GM12878 (cell line): Measurements from ENCODE around the gene CNOT8. TPM values are rescaled to one million over a fixed set of nuclear protein-coding genes. Genes with fewer than 3 reads are reported as not detected.

Experiments
- ATAC-seq: fragments of 200-7000 bp; cut with Tn5 transposase; 3 replicates; pipeline ENCODE4 v1.9.1; 2020; ENCODE audit warnings: mild to moderate bottlenecking, moderate library complexity
- BruUV-seq: library from RNA; stranded (reverse); fragments of 400-500 nt; replicated peaks from 2 replicates; lab custom pipeline; 2021; lab: Mats Ljungman, UMichigan
- CTCF ChIA-PET: fragments of 300-600 bp; sonication (Branson Sonifier 250); formaldehyde crosslinking; extraction: SDS; loops from one replicate; lab custom pipeline; 2021; ENCODE audit warnings: inconsistent platforms; lab: Yijun Ruan, JAX
- POLR2A ChIA-PET: fragments of 350-600 bp; formaldehyde crosslinking; extraction: SDS; loops from one replicate; lab custom pipeline; 2021; ENCODE audit warnings: inconsistent platforms; lab: Charles Lee
- RAD21 ChIA-PET: fragments of 300-600 bp; sonication (Branson Sonifier 250); formaldehyde crosslinking; loops from one replicate; lab custom pipeline; 2023; ENCODE audit warnings: antibody characterized with exemption; ENCODE audit not compliant: unreplicated experiment; lab: Charles Lee
- SMC1A ChIA-PET: fragments of 300-600 bp; sonication (Branson Sonifier 250); formaldehyde crosslinking; loops from one replicate; lab custom pipeline; 2023; ENCODE audit not compliant: unreplicated experiment, uncharacterized antibody; lab: Charles Lee
- DNase-seq: peaks from one replicate; pipeline ENCODE4 v3.0.0-alpha.2; 2011; ENCODE audit warnings: low read depth, low spot score
- FAIRE-seq: peaks from 3 replicates; lab custom pipeline; 2011; peaks lifted over from hg19 to GRCh38; lab: Jason Lieb, UNC
- H2AFZ ChIP-seq: 2 replicates; pipeline ENCODE4 v1.6.0; 2011; ENCODE audit warnings: low read depth, low read length, control low read depth; ENCODE audit not compliant: control insufficient read depth
- H3K27ac ChIP-seq: 2 replicates; pipeline ENCODE4 v1.5.1; 2011; ENCODE audit warnings: control low read depth; ENCODE audit not compliant: control insufficient read depth, insufficient read depth
- H3K27me3 ChIP-seq, 2 experiments: replicated peaks in 1 of 2; 2 replicates each; pipeline versions ENCODE4 v1.6.0 to v1.6.1; 2011; ENCODE audit warnings: low read length in 1 of 2; ENCODE audit not compliant: control insufficient read depth in 2 of 2, insufficient read depth in 2 of 2
- H3K36me3 ChIP-seq, 2 experiments: 2 replicates each; pipeline ENCODE4 v1.5.1; 2011; ENCODE audit warnings: low read length in 1 of 2; ENCODE audit not compliant: control insufficient read depth in 2 of 2, insufficient read depth in 2 of 2
- H3K4me1 ChIP-seq: 2 replicates; pipeline ENCODE4 v1.6.1; 2011; ENCODE audit warnings: mild to moderate bottlenecking, low read length, moderate library complexity, mixed read lengths; ENCODE audit not compliant: control insufficient read depth, insufficient read depth
- H3K4me2 ChIP-seq: 2 replicates; pipeline ENCODE4 v1.6.0; 2011; ENCODE audit warnings: control low read depth; ENCODE audit not compliant: control insufficient read depth, insufficient read depth
- H3K4me3 ChIP-seq: fragments of 200-600 bp; sonication (generic); 2 replicates; pipeline ENCODE4 v1.5.1; 2016
- H3K79me2 ChIP-seq: 2 replicates; pipeline ENCODE4 v1.6.0; 2011; ENCODE audit warnings: low read length; ENCODE audit not compliant: control insufficient read depth, insufficient read depth
- H3K9ac ChIP-seq: 2 replicates; pipeline ENCODE4 v1.8.0; 2011; ENCODE audit warnings: low read length, control low read depth, mixed read lengths; ENCODE audit not compliant: control insufficient read depth, insufficient read depth
- H3K9me3 ChIP-seq: replicated peaks from 3 replicates; pipeline ENCODE4 v1.5.1; 2011; ENCODE audit warnings: mild to moderate bottlenecking, low read length; ENCODE audit not compliant: control insufficient read depth, insufficient read depth
- H4K20me1 ChIP-seq: 2 replicates; pipeline ENCODE4 v1.6.0; 2011; ENCODE audit not compliant: control insufficient read depth, insufficient read depth
- E4F1 ChIP-seq: fragments of 450-650 bp; IDR thresholded peaks from 2 replicates; pipeline ENCODE4 v1.6.1; 2018; ENCODE audit warnings: borderline replicate concordance, mild to moderate bottlenecking; ENCODE audit not compliant: partially characterized antibody
- ZZZ3 ChIP-seq: IDR thresholded peaks from 2 replicates; pipeline ENCODE4 v1.6.1; 2011; ENCODE audit warnings: low read depth; ENCODE audit not compliant: control insufficient read depth, insufficient read length
- WGBS: methylation state at CpG from one replicate; pipeline ENCODE4 v1.1.6; 2016; ENCODE audit warnings: low lambda C conversion rate; ENCODE audit not compliant: insufficient replicate concordance, insufficient coverage; ENCODE audit errors: missing lambda C conversion rate; 5-methylcytosine and 5-hydroxymethylcytosine counted together
- in situ Hi-C: fragments of 300-500 bp; cut with MboI; formaldehyde crosslinking; loops from 9 replicates; pipeline ENCODE4 v1.14.3; 2018; ENCODE audit warnings: mixed read lengths
- intact Hi-C: fragments of 100-400 bp; cut with micrococcal nuclease; formaldehyde crosslinking; loops from one replicate; pipeline ENCODE4 v1.14.2; 2022; ENCODE audit not compliant: unreplicated experiment
- polyA plus RNA-seq, 11 experiments: library from polyadenylated mRNA; depleted of rRNA in 4 of 11; unstranded in 6 of 11; stranded (reverse) in 5 of 11; fragments of >200 nt; fragmentation: Nextera tagmentation in 4 of 11; fragmentation: Illumina TruSeq in 1 of 11; extraction: Ambion mirVana in 4 of 11; extraction: Trizol in 1 of 11; gene quantifications; 1 replicate in 1 of 11; 2 replicates in 10 of 11; pipeline versions ENCODE4 v1.2.1 to v1.2.3, GENCODE V29; 2011 to 2016; ENCODE audit warnings: inconsistent platforms in 2 of 11, missing spikeins in 2 of 11, low read depth in 1 of 11
- total RNA-seq, 4 experiments: library from RNA; depleted of rRNA in 3 of 4; stranded (reverse); fragments of >200 nt in 3 of 4; fragmentation: Illumina TruSeq in 1 of 4; extraction: Trizol in 1 of 4; gene quantifications; 2 replicates each; pipeline versions ENCODE4 v1.2.1 to v1.2.3, GENCODE V29; 2013 to 2021

The CNOT8 gene
- total and polyA plus RNA-seq, 10 of the 15 experiments (the other 5 are each of a cell fraction or from before 2014, with no cell fraction given): 13.2 to 57.1 (median 39.0) TPM

GRCh38 chr5:154871734-154872133 is 13.3 kb downstream of the CNOT8 start:
- CTCF ChIA-PET: interaction anchor here (0.6 kb wide), 1 partner anchor 446 kb away, joined by 3 read pairs; no protein-coding TSS in a partner anchor
- intact Hi-C loops: no loop called here
- in situ Hi-C loops: no loop called here

More at GRCh38 chr5:154871734-154872133, 13.3 kb downstream of the CNOT8 start:
- DNase-seq: no peak
- POLR2A ChIA-PET: interaction anchor here (1.5 kb wide), 1 partner anchor 14 kb away, joined by 4 read pairs; no protein-coding TSS in a partner anchor
- no peak for FAIRE-seq
- no peaks in the 10 kb centered on the region for H3K79me2 ChIP-seq
- H3K36me3 ChIP-seq: peaks cover 6 to 33% of the 10 kb centered on the region in 2 experiments
- H3K9ac ChIP-seq: no peak overlapping the region
- no TSS peak for BruUV-seq
- ATAC-seq: no peak
- H3K4me3 ChIP-seq: no peak overlapping the region
- no peaks in the 10 kb centered on the region for H3K4me1 ChIP-seq
- RAD21 ChIA-PET: no interaction called here
- no peak overlapping the region for H3K4me2 ChIP-seq
- H3K27me3 ChIP-seq: no peaks in the 10 kb centered on the region
- no peak overlapping the region for H3K27ac ChIP-seq
- no peak overlapping the region for H2AFZ ChIP-seq
- TF ChIP-seq ZZZ3 (no peak), E4F1 (no peak)
- H3K9me3 ChIP-seq: no peaks in the 10 kb centered on the region
- H4K20me1 ChIP-seq: no peaks in the 10 kb centered on the region
- SMC1A ChIA-PET: interaction anchor here (1.2 to 1.7 kb wide), 2 partner anchors 9 to 12 kb away, joined by 3 to 4 read pairs; no protein-coding TSS in a partner anchor
- 93% methylated on average over 4 of the region's 4 CpGs for WGBS
